HG03520 (cell line): Measurements from ENCODE around the gene PHYKPL.
"Not testable (repeated sequence)": the region's sequence is repeated elsewhere in the genome, so short reads cannot be mapped to it uniquely, and the experiment has no call there.

Experiments used
- ATAC-seq: cut with Tn5 transposase; IDR thresholded peaks from one replicate; pipeline ENCODE4 v1.9.1; 2021; ENCODE audit warnings: mild to moderate bottlenecking, moderate library complexity; ENCODE audit not compliant: unreplicated experiment

Gene PHYKPL

DNA sequence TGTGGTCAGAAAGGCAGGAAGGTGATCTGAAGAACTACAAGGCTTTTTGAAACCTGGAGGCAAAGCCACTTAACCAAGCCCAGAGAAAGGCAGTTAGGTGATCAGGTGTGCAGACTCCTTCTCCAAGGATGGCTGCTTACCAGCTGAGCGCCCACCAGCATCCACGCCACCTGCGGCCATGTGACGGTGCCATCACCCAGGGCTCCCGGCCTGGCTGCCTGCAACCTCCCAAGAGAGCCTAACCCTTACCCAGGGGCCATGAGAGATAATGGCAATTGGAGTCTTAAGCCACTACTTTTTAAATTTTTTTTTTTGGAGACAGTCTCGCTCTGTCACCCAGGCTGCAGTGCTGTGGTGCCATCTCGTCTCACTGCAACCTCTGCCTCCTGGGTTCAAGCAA, 33.1 kb upstream of the PHYKPL start:
- ATAC-seq, result no peak

DNA sequence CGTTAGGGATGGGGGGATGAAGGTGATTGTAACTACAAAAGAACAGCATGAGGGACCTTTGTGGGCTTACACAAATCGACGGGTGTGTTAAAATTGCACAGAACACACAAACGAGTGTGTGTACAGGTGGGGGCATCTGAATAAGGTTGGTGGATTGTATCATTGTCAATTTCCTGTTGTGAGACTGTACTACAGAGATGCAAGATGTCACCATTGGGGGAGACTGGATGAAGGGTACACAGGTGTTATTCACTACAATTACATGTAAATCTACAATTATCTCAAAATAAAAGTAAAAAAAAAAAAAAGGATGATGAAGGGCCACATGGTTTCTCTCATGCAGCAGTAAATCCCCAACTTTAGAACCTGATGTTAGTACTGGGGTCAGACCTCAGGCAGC, 31.4 kb upstream of the PHYKPL start:
- no peak for ATAC-seq

DNA sequence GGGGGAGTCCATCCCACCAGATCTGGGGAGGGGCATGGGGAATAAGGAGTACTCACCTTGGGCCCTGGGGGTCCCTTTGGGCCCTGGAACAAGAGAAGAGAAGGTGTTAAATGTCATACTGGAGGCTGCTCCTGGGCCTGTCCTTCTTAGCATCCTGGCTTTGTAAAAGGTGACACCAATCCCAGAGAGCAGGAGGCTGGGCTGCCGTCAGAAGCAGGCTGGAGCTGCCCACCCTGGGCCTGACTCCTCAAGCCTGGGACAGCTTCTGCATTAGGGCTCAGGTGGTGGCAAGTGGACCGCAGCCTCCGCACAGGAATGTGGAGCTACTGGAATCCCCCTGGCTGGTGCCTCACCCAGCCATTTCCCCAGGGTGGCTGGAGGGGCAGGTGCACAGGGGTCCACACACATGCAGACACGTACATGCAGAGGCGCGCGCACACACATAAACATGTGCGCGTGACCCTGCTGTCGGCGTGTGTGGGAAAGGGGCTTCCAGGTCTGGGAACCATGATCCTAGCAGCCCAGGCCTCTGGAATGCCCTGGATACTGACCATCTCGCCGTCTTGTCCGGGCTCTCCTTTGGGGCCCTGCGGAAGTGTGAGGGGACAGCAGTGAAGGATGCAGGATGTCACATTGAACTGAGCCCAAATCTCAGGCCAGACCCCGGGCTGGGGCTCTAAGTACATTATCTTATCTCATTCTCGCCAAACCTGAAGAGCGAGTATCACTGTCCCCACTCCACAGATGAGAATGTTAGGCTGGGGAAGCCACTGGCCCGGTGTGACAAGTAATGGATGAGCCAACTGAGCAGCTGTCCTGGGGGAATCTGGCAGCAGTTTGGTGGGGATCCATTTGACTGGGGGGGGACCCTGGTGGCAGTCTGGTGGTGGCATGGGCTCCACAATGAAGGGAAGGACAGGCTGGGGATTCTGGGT, 29.3 kb upstream of the PHYKPL start:
- ATAC-seq, result no peak

DNA sequence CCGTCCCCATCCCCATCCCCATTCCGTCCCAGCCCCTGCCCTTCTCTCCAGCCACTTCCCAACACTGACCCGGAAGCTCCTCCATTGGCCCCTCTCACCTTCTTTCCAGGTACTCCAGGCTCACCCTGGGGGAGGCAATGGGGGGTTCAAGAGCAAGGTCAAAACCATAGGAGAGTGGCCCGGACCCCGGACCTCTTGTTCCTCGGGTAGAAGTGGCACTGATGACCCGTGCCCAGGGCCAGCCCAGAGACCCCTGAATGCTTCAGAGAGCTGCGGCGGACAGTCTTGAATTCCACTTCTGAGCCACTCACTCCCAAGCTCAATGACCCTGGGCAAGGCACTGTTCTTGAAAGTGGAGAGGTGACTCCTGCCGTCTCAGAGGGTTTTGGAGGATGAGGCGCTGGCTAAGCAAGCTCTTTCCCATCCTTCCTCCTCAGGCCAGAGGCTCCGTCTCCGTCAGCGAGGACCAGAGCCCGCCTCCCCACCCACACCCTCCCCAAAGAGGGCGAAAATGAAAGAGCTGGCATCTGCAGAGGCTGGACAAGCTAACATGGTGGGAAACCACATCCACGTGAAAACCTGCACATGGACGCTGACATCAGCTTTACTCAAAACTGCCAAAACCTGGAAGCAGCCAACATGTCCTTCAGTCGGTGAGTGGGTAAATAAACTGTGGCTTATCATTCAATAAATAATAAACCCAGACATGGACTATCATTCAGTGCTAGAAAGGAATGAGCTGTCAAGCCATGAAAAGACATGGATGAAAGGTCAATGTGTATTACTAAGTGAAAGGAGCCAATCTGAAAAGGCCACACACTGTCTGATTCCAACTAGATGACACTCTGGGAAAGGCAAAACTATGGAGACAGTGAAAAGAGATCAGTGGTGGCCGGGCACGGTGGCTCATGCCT, 27.3 kb upstream of the PHYKPL start:
- no peak for ATAC-seq

DNA sequence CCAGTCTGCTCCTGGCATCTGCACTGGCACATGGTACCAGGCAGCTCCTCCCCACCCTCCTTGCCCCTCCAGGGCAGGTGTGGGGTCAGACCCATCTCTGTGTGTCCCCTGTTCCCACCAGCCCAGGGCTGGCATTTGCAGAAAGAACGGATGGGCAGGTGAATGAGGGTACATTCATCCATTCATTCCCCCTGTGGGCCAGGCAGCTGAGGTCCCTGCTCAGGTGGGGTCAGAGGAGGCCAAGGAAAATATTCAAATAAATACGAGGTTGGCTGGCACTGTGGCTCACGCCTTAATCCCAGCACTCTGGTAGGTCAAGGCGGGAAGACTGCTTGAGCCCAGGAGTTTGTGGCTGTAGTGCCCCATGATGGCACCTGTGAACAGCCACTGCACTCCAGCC, 25.0 kb upstream of the PHYKPL start:
- no peak for ATAC-seq

DNA sequence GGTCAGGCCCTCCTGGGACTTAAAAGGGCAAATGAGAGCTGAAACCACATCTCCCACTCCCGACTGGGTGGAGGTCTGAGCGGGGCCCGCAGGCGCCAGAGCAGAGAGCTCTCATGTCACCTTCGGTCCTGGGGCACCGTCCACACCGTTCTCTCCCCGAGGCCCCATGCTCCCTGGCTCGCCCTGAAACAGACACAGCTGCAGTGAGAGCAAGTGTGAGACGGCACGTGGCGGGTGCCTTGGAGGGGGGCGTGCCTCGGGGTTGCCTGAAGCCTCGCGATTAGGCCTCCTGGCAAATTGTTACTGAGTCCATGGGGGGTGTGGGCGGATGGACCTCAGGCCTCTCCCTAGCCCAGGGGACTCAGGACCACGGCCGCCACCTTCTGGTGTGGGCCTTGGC, 24.1 kb upstream of the PHYKPL start:
- ATAC-seq, result no peak

DNA sequence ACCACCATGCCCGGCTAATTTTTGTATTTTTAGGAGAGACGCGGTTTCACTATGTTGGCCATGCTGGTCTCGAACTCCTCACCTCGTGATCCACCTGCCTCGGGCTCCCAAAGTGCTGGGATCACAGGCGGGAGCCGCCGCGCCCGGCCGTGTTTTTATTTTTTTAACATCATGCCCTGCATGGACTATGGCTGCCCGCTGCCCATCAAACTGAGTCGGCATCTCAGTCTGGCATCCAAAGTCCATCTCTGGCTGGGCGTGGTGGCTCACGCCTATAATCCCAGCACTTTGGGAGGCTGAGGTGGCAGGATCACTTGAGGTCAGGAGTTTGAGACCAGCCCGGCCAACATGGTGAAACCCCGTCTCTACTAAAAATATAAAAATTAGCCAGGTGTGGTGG, 21.0 kb upstream of the PHYKPL start:
- not testable (repeated sequence) for ATAC-seq

DNA sequence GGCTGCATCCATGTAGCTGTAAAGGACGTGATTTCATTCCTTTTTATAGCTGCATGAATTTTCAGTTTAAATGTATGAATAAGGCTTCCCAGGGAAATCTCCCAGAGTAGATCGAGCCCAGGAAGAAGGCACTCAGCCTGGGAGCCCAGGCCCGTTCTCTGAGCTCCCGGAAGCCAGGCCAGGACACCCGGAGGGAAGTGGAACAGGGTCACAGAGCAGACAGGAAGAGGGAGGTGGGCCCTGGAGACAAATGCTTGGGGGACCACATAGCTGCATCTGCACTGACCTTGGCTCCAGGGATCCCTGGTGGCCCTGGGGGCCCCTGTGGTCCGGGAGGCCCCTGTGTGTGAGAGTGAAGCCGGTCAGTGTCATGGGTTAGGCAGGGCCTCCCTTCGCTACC, 19.7 kb upstream of the PHYKPL start:
- ATAC-seq, result no peak

DNA sequence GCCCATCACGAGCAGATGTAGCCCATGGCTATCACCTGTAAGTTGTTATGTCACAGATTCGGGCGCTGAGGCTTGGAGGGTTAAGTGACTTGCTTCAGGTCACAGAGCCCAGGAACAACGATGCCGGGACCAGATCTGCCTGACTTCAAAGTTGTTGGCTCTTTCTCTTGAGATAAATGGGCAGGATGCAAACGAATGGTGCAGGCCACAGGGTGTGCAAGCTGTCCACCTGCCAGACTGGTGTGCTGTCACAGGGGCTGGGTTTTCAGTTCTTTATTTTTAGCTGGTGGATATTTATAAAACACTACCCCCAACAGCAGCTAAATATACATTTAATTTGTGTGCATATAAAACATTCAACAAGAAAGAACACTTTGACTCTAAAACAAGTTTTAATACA, 17.7 kb upstream of the PHYKPL start:
- ATAC-seq, result no peak

DNA sequence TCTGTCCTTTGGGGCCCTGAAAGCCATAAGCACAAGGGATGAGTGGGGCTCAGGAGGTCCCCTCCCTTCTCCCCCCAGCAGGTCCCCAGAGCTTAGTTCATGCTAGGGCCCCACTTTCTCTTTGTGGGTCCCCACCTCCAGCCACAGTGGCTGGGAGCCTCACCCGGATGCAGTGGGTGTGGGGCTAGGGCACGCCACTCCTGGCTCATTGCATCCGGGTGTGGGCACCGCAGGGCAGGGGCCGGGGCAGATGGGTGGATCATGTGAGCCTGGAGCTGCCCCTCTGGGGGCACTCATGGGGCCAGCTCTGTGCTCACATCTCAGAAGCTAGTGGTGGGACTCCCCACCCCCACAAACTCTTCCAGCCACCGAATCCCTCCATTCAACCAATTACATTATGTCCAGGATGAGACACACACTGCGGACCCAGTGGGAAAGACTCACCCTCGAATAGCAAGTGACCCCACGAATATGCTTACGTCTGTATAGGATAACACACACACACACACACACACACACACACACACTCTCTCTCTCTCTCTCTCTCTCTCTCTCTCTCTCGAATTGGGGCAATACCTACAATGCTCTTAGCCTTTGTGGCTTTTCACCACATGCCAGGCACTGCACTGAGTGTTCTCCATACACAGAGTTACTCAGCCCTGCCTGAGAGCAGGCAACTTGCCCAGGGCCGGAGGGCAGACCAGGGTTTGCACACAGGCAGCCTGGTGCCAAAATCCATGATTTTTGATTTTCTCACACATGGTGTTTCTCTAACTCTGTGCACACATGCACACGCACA, 16.8 kb upstream of the PHYKPL start:
- ATAC-seq, result no peak

DNA sequence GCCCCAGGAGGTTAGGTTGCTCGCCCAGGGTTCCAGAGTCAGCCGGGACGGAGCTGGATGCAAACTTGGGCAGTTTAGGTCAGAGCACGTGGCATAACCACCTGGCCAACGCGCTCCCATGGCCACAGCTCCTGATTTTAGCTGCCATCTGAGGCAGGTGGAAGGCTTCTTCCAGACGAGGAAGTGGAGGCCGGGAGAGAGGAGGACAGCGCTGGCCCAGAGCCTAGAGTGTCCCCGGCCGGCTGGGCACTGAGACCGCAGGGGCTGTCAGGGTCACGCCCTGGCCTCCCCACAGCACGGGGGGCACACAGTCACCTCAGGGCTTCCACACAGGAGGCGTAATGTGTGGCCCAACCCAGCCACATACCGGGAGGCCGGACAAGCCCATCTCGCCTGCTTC, 16.1 kb upstream of the PHYKPL start:
- no peak for ATAC-seq

DNA sequence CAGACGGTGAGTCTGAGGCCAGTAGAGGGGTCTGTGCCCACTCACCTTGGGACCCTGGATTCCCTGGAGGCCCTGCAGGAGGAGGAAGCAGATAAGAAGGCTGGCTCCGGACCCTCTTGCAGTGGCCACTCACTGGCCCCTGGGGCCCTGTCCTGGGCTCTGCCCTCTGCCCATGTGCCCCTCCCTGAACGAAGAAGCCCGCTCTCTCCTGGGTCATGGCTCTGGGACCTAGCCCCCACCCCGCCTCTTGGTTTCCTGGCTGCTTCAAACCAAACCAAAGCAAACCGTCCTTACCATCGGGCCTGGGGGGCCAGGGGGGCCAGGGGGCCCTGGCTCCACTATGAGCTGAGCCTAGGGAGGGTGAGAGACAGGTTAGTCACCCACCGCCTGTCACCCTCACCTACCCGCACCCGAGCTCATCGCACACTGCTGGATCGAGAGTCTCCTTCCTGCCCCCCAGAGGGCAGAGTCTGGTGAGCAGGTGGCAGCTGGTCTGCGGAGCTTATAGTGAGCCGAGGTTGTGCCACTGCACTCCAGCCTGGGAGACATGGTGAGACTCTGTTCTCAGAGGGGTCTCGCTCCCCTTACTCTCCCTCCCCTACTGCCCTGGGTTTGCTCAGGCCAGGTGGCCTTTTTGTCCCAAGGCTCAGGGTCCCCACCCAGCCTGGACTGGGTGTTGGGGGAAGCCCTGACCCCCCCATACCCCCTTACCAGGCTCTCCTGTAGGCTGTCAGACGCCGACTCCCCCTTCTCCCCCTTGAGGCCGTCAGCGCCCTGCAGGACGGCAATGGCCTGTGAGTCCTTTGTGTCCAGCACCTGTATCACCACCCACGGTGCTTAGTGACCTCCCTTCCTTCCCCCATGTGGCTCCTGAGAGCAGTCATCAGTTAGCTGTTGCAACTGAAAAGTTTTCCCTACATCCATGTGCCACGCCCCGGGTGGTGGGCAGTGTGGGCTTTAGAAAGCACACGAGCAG, 15.2 kb upstream of the PHYKPL start:
- ATAC-seq, result no peak

DNA sequence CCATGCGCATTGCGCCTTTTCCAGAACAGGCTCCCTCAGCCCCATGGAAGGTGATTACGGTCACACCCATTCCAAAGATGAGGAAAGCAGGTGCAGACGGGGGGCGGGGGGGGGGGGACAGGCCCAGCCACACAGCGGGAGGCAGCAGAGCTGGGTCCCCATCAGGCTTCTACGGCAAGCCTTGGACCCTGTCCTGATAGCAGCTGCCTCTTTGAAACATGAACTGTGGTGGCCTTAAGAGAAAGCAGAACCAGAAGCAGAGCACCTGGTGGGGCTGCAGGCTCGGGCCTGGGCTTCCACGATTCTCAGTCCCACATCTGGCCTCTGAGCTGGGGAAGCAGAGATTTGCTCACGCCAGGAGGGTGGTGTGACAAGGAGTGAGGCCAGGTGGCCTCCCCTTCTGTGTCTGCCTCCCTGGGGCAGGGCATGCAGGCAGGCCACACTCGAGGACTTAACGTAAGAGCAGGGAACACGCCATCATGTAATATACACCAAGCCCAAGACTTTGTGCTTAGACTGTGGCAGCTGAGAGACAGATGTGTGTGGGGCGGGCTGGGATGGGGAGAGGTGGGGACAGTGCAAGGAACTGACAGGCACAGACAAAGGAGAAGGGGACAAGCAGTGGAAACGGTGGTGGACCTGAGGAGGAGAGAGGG, 14.2 kb upstream of the PHYKPL start:
- ATAC-seq, result no peak

DNA sequence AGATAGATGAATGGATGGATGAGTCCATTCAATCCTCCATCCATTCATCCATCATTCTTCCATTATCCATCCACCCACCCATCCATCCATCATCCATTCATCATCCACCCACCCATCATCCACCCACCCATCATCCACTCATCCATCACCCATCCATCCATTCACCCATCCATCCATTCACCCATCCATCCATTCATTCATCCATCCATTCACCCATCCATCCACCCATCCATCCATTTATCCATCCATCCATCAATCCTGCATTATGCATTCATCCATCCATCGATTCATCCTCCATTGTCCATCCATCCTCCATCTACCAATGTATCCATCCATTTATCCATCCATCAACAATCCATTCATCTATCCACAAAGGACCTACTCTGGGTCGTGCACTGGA, 12.8 kb upstream of the PHYKPL start:
- no peak for ATAC-seq

DNA sequence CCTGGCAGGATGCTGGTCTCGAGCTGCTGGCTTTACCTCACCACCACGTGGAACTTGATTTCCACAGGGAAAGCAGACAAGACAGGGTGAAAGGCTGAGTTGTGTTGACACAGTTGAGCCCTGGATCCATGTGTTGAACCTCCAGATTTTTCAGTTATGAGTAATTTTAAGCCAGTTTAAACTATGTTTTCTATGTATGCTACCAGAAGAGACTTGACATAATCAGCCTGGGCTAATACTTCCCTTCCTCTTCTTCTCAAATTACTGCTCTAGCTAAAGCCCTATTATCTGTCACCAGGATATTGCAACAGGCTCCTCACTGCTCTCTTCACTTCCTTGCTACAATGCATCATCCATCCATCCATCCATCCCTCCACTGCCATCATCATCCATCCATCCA, 12.0 kb upstream of the PHYKPL start:
- no peak for ATAC-seq

DNA sequence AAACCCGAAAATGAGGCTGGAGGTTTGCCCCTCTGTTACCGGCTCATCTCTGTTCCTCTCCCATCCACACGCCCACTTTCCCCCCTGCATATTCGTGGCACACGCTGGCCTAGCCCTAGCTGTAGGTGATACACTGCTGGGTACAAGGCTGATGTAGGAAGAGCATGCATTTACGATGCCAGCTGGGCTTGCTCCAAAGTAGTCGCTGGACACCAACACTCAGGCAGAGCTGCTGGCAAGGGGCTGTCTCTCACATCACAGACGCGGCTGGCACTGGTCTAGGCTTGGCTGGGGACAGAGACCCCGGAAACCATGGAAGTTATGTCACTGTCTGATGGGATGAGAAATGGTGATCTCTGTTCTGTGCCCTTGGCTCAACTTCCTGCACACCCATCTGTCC, 9.8 kb upstream of the PHYKPL start:
- ATAC-seq, result no peak

DNA sequence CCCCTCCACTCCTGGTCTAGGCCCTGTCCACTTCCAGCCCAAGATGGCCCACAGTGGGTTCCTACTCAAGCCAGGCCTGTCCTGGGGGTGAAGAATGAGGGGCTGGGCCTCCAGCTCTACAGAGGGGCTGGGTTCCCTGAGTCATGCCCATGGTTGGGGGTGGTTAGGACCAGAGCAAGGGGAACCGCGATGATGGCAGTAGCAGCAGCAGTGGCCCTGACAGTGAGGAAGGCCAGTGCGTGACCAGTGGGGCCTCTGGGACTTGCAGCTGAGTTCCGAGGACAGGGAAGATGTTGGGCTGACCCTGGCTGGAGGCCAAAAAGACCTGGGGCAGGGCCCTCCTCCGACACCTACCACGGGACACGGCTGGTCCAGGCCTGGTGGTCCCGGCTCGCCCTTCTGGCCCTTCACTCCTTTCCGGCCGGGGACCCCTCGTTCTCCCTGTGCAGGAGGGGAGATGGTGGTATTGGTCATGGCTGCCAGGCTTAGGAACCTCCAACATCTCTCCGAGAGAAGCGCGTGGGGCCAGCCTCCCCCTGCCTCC, 9.2 kb upstream of the PHYKPL start:
- ATAC-seq, result no peak

DNA sequence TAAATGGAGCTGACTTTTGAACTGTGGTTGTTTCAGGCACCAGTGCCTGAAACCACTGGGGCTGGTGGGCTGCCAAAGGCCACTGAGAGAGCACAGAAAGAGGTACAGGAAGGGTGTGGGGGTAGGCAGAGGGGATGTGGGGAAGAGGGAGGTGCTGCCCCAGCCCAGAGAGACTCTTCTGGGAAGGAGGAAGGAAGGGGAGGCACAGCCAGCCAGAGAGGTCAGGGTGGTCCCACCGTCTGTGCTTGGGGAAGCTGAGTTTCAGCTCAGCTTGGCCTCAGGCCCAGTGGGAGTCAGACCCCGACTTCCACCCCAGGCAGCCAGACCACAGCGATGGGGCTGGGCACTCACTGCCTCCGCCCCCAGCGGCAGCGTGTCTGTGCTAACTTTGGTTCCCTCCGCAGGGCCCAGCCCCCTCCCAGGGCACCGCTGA, 8.6 kb upstream of the PHYKPL start:
- ATAC-seq, result no peak

DNA sequence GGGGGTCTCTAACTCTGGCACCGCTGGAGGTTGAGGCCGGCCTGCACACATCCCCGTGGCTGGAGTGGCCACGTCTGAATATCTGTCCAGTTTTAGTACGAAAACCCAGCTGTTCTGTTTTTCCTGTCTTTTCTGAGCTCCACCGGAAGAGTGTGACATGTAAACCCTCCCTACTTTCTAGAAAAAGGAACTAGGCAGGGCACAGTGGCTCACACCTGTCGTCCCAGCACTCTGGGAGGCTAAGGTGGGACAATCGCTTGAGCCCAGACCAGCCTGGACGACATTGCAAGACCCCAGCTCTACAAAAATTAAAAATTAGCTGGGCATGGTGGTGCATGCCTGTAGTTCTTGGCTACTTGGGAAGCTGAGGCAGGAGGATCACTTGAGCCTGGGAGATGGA, 8.2 kb upstream of the PHYKPL start:
- no peak for ATAC-seq
